HEK293T (cell line): ENCODE results near the gene RASSF3.

Source experiments
- CTBP1 ChIP-seq: fragments of 450-650 bp; IDR thresholded peaks from 2 replicates; pipeline ENCODE4 v1.6.1; 2016; ENCODE audit warnings: borderline replicate concordance
- ELF4 ChIP-seq: fragments of 450-650 bp; IDR thresholded peaks from 2 replicates; pipeline ENCODE4 v1.6.1; 2017; ENCODE audit warnings: antibody characterized with exemption
- FOXA1 ChIP-seq: fragments of 450-650 bp; IDR thresholded peaks from 2 replicates; pipeline ENCODE4 v1.6.1; 2016; ENCODE audit warnings: mild to moderate bottlenecking
- FOXK2 ChIP-seq: fragments of 450-650 bp; IDR thresholded peaks from 2 replicates; pipeline ENCODE4 v1.6.1; 2016; ENCODE audit warnings: mild to moderate bottlenecking
- HDGF ChIP-seq: fragments of 450-650 bp; IDR thresholded peaks from 2 replicates; pipeline ENCODE4 v1.6.1; 2017; ENCODE audit warnings: antibody characterized with exemption, borderline replicate concordance
- LEF1 ChIP-seq: fragments of 450-650 bp; IDR thresholded peaks from 2 replicates; pipeline ENCODE4 v1.6.1; 2017; ENCODE audit warnings: mild to moderate bottlenecking, borderline replicate concordance
- ZNF384 ChIP-seq: fragments of 450-650 bp; IDR thresholded peaks from 2 replicates; pipeline ENCODE4 v1.6.1; 2016

GRCh38 chr12:64678248-64678647, 68.0 kb downstream of the RASSF3 start:
- no peak for TF ChIP-seq ELF4
- no peak for TF ChIP-seq ZNF384
- TF ChIP-seq HDGF: no peak
- no peak for TF ChIP-seq FOXK2
- no peak for TF ChIP-seq CTBP1
- TF ChIP-seq LEF1: no peak
- TF ChIP-seq FOXA1: no peak
